ENCODE results near the gene LRRC7. TPM values are rescaled to one million over a fixed set of nuclear protein-coding genes. Genes with fewer than 3 reads are reported as not detected.

LRRC7 gene
- total and polyA plus RNA-seq, 9 donors, result 9.0 to 28.6 (median 12.8) TPM

GRCh38 chr1:70117046-70117445 lies 549.3 kb downstream of the LRRC7 start:
- Histone ChIP-seq H3K4me3 (ENCODE audit: low read length) (no peak overlapping the region), H3K9me3 (replicated peaks; ENCODE audit: control insufficient read depth, low read depth, low read length) (no peaks in the 10 kb centered on the region), H3K27me3 (ENCODE audit: control insufficient read depth, insufficient read depth, low read length) (no peaks in the 10 kb centered on the region), H3K4me1 (ENCODE audit: control insufficient read depth, insufficient read depth, low read length) (no peaks in the 10 kb centered on the region), H3K27ac (ENCODE audit: low read length) (no peak overlapping the region), H3K36me3 (ENCODE audit: control insufficient read depth, insufficient read depth, low read length) (no peaks in the 10 kb centered on the region)
- peak; percentile 72 for DNase-seq

- 33% methylated on average over 1 of the region's 3 CpGs for WGBS (ENCODE audit: insufficient coverage)
- H3K9me3 ChIP-seq (replicated peaks; ENCODE audit: control insufficient read depth, low read depth, low read length), result no peaks in the 10 kb centered on the region
- H3K27ac ChIP-seq (ENCODE audit: low read length), result no peak overlapping the region
- H3K36me3 ChIP-seq (ENCODE audit: control insufficient read depth, insufficient read depth, low read length), result no peaks in the 10 kb centered on the region
- H3K4me1 ChIP-seq (ENCODE audit: control insufficient read depth, insufficient read depth, low read length), result no peaks in the 10 kb centered on the region
- no peaks in the 10 kb centered on the region for H3K27me3 ChIP-seq (ENCODE audit: control insufficient read depth, insufficient read depth, low read length)
- peak; percentile 24 for DNase-seq
- no peak overlapping the region for H3K4me3 ChIP-seq (ENCODE audit: low read length)
Observed at GRCh38 chr1:70134148-70134547, 566.4 kb downstream of the LRRC7 start.

- H3K9me3 ChIP-seq (replicated peaks; ENCODE audit: control insufficient read depth, low read depth, low read length), result no peaks in the 10 kb centered on the region
- H3K27ac ChIP-seq (ENCODE audit: low read length), result peak overlapping the region; percentile 84
- DNase-seq, result peak; percentile 97
- H3K4me3 ChIP-seq (ENCODE audit: low read length), result no peak overlapping the region
- no peaks in the 10 kb centered on the region for H3K27me3 ChIP-seq (ENCODE audit: control insufficient read depth, insufficient read depth, low read length)
- peaks cover 3% of the 10 kb centered on the region for H3K36me3 ChIP-seq (ENCODE audit: control insufficient read depth, insufficient read depth, low read length)
- peaks cover 10% of the 10 kb centered on the region for H3K4me1 ChIP-seq (ENCODE audit: control insufficient read depth, insufficient read depth, low read length)
Observed at GRCh38 chr1:70140343-70140742, 572.6 kb downstream of the LRRC7 start.

GRCh38 chr1:70140894-70141293 lies 573.2 kb downstream of the LRRC7 start:
- peak overlapping the region; percentile 84 for H3K27ac ChIP-seq (ENCODE audit: low read length)
- H3K4me1 ChIP-seq (ENCODE audit: control insufficient read depth, insufficient read depth, low read length), result peaks cover 10% of the 10 kb centered on the region
- H3K9me3 ChIP-seq (replicated peaks; ENCODE audit: control insufficient read depth, low read depth, low read length), result no peaks in the 10 kb centered on the region
- peaks cover 3% of the 10 kb centered on the region for H3K36me3 ChIP-seq (ENCODE audit: control insufficient read depth, insufficient read depth, low read length)
- no peaks in the 10 kb centered on the region for H3K27me3 ChIP-seq (ENCODE audit: control insufficient read depth, insufficient read depth, low read length)
- 91% methylated on average over 1 of the region's 3 CpGs for WGBS (ENCODE audit: insufficient coverage)
- no peak overlapping the region for H3K4me3 ChIP-seq (ENCODE audit: low read length)
- no peak for DNase-seq

- no CpG with 5 or more reads among the region's 2 CpGs for WGBS (ENCODE audit: insufficient coverage)
- DNase-seq, result peak; percentile 93
- Histone ChIP-seq H3K4me1 (ENCODE audit: control insufficient read depth, insufficient read depth, low read length) (peaks cover 10% of the 10 kb centered on the region), H3K4me3 (ENCODE audit: low read length) (no peak overlapping the region), H3K9me3 (replicated peaks; ENCODE audit: control insufficient read depth, low read depth, low read length) (no peaks in the 10 kb centered on the region), H3K27ac (ENCODE audit: low read length) (peak overlapping the region; percentile 58), H3K27me3 (ENCODE audit: control insufficient read depth, insufficient read depth, low read length) (no peaks in the 10 kb centered on the region), H3K36me3 (ENCODE audit: control insufficient read depth, insufficient read depth, low read length) (peaks cover 5% of the 10 kb centered on the region)
Observed at GRCh38 chr1:70142075-70142474, 574.4 kb downstream of the LRRC7 start.

- Histone ChIP-seq H3K9me3 (replicated peaks; ENCODE audit: control insufficient read depth, low read depth, low read length) (no peaks in the 10 kb centered on the region), H3K27ac (ENCODE audit: low read length) (no peak overlapping the region), H3K4me1 (ENCODE audit: control insufficient read depth, insufficient read depth, low read length) (peaks cover 10% of the 10 kb centered on the region), H3K4me3 (ENCODE audit: low read length) (no peak overlapping the region), H3K36me3 (ENCODE audit: control insufficient read depth, insufficient read depth, low read length) (peaks cover 8% of the 10 kb centered on the region), H3K27me3 (ENCODE audit: control insufficient read depth, insufficient read depth, low read length) (no peaks in the 10 kb centered on the region)
- WGBS (ENCODE audit: insufficient coverage), result no CpG with 5 or more reads among the region's 4 CpGs
- DNase-seq, result peak; percentile 85
Observed at GRCh38 chr1:70143048-70143659, 575.4 kb downstream of the LRRC7 start.

GRCh38 chr1:70146488-70146887 lies 578.8 kb downstream of the LRRC7 start:
- DNase-seq, result no peak
- no peaks in the 10 kb centered on the region for H3K4me1 ChIP-seq (ENCODE audit: control insufficient read depth, insufficient read depth, low read length)
- H3K9me3 ChIP-seq (replicated peaks; ENCODE audit: control insufficient read depth, low read depth, low read length), result no peaks in the 10 kb centered on the region
- no peaks in the 10 kb centered on the region for H3K27me3 ChIP-seq (ENCODE audit: control insufficient read depth, insufficient read depth, low read length)
- H3K36me3 ChIP-seq (ENCODE audit: control insufficient read depth, insufficient read depth, low read length), result peaks cover 12% of the 10 kb centered on the region
- H3K27ac ChIP-seq (ENCODE audit: low read length), result no peak overlapping the region
- no peak overlapping the region for H3K4me3 ChIP-seq (ENCODE audit: low read length)

- 89% methylated on average over 1 of the region's 1 CpG for WGBS (ENCODE audit: insufficient coverage)
- Histone ChIP-seq H3K4me3 (ENCODE audit: low read length) (no peak overlapping the region), H3K4me1 (ENCODE audit: control insufficient read depth, insufficient read depth, low read length) (no peaks in the 10 kb centered on the region), H3K9me3 (replicated peaks; ENCODE audit: control insufficient read depth, low read depth, low read length) (no peaks in the 10 kb centered on the region), H3K27me3 (ENCODE audit: control insufficient read depth, insufficient read depth, low read length) (no peaks in the 10 kb centered on the region), H3K27ac (ENCODE audit: low read length) (no peak overlapping the region), H3K36me3 (ENCODE audit: control insufficient read depth, insufficient read depth, low read length) (peaks cover 9% of the 10 kb centered on the region)
- DNase-seq, result no peak
Observed at GRCh38 chr1:70150444-70150843, 582.7 kb downstream of the LRRC7 start.

GRCh38 chr1:70153739-70154138 lies 586.0 kb downstream of the LRRC7 start:
- no CpG with 5 or more reads among the region's 3 CpGs for WGBS (ENCODE audit: insufficient coverage)
- no peaks in the 10 kb centered on the region for H3K27me3 ChIP-seq (ENCODE audit: control insufficient read depth, insufficient read depth, low read length)
- H3K9me3 ChIP-seq (replicated peaks; ENCODE audit: control insufficient read depth, low read depth, low read length), result no peaks in the 10 kb centered on the region
- no peaks in the 10 kb centered on the region for H3K4me1 ChIP-seq (ENCODE audit: control insufficient read depth, insufficient read depth, low read length)
- no peak for DNase-seq
- no peak overlapping the region for H3K27ac ChIP-seq (ENCODE audit: low read length)
- H3K4me3 ChIP-seq (ENCODE audit: low read length), result no peak overlapping the region
- peaks cover 4% of the 10 kb centered on the region for H3K36me3 ChIP-seq (ENCODE audit: control insufficient read depth, insufficient read depth, low read length)

- Histone ChIP-seq H3K27ac (ENCODE audit: low read length) (no peak overlapping the region), H3K9me3 (replicated peaks; ENCODE audit: control insufficient read depth, low read depth, low read length) (no peaks in the 10 kb centered on the region), H3K27me3 (ENCODE audit: control insufficient read depth, insufficient read depth, low read length) (no peaks in the 10 kb centered on the region), H3K36me3 (ENCODE audit: control insufficient read depth, insufficient read depth, low read length) (peaks cover 3% of the 10 kb centered on the region), H3K4me3 (ENCODE audit: low read length) (no peak overlapping the region), H3K4me1 (ENCODE audit: control insufficient read depth, insufficient read depth, low read length) (no peaks in the 10 kb centered on the region)
- no peak for DNase-seq
- WGBS (ENCODE audit: insufficient coverage), result no CpG with 5 or more reads among the region's 5 CpGs
Observed at GRCh38 chr1:70156529-70157120, 588.9 kb downstream of the LRRC7 start.

- H3K27me3 ChIP-seq (ENCODE audit: control insufficient read depth, insufficient read depth, low read length), result no peaks in the 10 kb centered on the region
- no peaks in the 10 kb centered on the region for H3K4me1 ChIP-seq (ENCODE audit: control insufficient read depth, insufficient read depth, low read length)
- no peak for DNase-seq
- no peaks in the 10 kb centered on the region for H3K9me3 ChIP-seq (replicated peaks; ENCODE audit: control insufficient read depth, low read depth, low read length)
- no peak overlapping the region for H3K4me3 ChIP-seq (ENCODE audit: low read length)
- WGBS (ENCODE audit: insufficient coverage), result no CpG with 5 or more reads among the region's 4 CpGs
- H3K27ac ChIP-seq (ENCODE audit: low read length), result no peak overlapping the region
- peaks cover 10% of the 10 kb centered on the region for H3K36me3 ChIP-seq (ENCODE audit: control insufficient read depth, insufficient read depth, low read length)
Observed at GRCh38 chr1:70164350-70164749, 596.6 kb downstream of the LRRC7 start.

All from muscle of leg (tissue), 11 donors.